Measurements from ENCODE around the gene HSPA1L. TPM values are rescaled to one million over a fixed set of nuclear protein-coding genes. Genes with fewer than 3 reads are reported as not detected.

Gene HSPA1L
- total and polyA plus RNA-seq, 10 of the 15 experiments (the other 5 are each of a cell fraction or from before 2014, with no cell fraction given): 0.69 to 2.5 (median 1.5) TPM

DNA sequence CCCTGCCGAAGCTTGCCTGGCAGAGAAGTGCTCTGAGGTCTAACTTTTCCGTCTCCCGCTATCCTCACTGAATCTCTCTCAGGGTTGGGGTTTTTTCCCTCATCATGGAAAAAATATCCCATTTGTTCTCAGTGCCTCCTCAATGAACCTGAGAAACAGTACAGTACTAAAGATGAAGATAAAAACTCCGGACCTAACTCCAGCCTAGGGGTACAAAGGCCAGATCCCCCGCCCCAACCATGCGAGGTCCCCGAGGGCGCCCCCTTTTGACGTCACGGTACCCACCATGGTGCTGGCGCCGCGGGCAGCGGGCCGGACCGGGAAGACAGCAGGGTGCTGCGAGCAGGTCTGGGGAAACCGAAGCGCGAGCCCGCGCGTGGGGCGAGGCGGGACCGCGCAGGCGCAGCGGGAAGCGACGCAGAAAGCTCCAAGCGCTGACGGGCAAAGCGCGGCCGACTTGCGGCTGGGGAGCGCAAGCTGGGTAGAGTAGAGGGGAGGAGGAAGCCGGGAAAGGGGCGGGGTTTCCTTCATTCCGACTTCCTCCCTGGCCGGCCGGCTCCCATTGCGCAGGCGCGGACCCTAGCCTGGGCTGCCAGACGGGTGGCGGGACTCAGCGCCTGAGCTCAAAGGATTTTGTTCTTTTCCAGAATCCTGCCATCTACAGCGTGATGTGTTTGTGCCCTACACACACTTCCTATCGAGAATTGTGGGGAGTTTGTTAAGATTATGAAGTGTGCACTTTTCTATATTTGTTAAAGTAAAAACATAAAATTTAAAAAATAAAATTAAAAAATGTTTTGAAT is 8.4 kb downstream of the HSPA1L start, which contains the start of gene LSM2 (continued):
- TF ChIP-seq WRNIP1 (IDR thresholded peaks at IDR 0.05; ENCODE audit: borderline replicate concordance, low read depth, low read length): no peak
- peak; percentile 91 for TF ChIP-seq IKZF1 (conservative IDR thresholded peaks at IDR 0.05)
- TF ChIP-seq ETV6 (conservative IDR thresholded peaks at IDR 0.05 in 1 of 2, IDR thresholded peaks at IDR 0.05 in 1 of 2; ENCODE audit: borderline replicate concordance in 1 of 2, low read depth in 1 of 2): no peak
- TF ChIP-seq JUND (IDR thresholded peaks at IDR 0.05; ENCODE audit: low read depth, low read length): no peak
- no peak for TF ChIP-seq CBX5 (IDR thresholded peaks at IDR 0.05; ENCODE audit: low read depth)
- TF ChIP-seq, protein P1, sequence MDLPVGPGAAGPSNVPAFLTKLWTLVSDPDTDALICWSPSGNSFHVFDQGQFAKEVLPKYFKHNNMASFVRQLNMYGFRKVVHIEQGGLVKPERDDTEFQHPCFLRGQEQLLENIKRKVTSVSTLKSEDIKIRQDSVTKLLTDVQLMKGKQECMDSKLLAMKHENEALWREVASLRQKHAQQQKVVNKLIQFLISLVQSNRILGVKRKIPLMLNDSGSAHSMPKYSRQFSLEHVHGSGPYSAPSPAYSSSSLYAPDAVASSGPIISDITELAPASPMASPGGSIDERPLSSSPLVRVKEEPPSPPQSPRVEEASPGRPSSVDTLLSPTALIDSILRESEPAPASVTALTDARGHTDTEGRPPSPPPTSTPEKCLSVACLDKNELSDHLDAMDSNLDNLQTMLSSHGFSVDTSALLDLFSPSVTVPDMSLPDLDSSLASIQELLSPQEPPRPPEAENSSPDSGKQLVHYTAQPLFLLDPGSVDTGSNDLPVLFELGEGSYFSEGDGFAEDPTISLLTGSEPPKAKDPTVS (IDR thresholded peaks at IDR 0.05; ENCODE audit: low read depth, low read length): no peak
- TF ChIP-seq TBL1XR1 (IDR thresholded peaks at IDR 0.05; ENCODE audit: low read depth, low read length): no peak
- 0 out of 2 replicates have a peak, but pooled peaks have one; percentile 81 for TF ChIP-seq STAT1 (conservative IDR thresholded peaks at IDR 0.05)
- TF ChIP-seq, protein P2, sequence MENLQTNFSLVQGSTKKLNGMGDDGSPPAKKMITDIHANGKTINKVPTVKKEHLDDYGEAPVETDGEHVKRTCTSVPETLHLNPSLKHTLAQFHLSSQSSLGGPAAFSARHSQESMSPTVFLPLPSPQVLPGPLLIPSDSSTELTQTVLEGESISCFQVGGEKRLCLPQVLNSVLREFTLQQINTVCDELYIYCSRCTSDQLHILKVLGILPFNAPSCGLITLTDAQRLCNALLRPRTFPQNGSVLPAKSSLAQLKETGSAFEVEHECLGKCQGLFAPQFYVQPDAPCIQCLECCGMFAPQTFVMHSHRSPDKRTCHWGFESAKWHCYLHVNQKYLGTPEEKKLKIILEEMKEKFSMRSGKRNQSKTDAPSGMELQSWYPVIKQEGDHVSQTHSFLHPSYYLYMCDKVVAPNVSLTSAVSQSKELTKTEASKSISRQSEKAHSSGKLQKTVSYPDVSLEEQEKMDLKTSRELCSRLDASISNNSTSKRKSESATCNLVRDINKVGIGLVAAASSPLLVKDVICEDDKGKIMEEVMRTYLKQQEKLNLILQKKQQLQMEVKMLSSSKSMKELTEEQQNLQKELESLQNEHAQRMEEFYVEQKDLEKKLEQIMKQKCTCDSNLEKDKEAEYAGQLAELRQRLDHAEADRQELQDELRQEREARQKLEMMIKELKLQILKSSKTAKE (IDR thresholded peaks at IDR 0.05; ENCODE audit: low read depth, poor library complexity, severe bottlenecking): no peak
- no peak for TF ChIP-seq STAT3 (IDR thresholded peaks at IDR 0.05; ENCODE audit: low read depth, low read length)
- TF ChIP-seq GATAD2B (conservative IDR thresholded peaks at IDR 0.05; ENCODE audit: low read depth): peak; percentile 84
- TF ChIP-seq SIN3A (IDR thresholded peaks at IDR 0.05; ENCODE audit: low read depth, low read length): peak; percentile 33; the same call in 1 of the 2 replicates
- TF ChIP-seq CEBPB (IDR thresholded peaks at IDR 0.05; ENCODE audit: borderline replicate concordance in 1 of 2, low read depth in 2 of 2, low read length in 2 of 2): no peak
- TF ChIP-seq BACH1 (IDR thresholded peaks at IDR 0.05; ENCODE audit: borderline replicate concordance): peak; percentile 79
- peak; percentile 40 for TF ChIP-seq KLF5 (IDR thresholded peaks at IDR 0.05; ENCODE audit: partially characterized antibody)
- peak; percentile 69 to 73 for TF ChIP-seq IKZF2 (IDR thresholded peaks at IDR 0.05)
- TF ChIP-seq POLR2AphosphoS5 (IDR thresholded peaks at IDR 0.05; ENCODE audit: low read length): peak; percentile 91
- 0 out of 2 replicates have a peak, but pooled peaks have one; percentile 63 for TF ChIP-seq ESRRA (IDR thresholded peaks at IDR 0.05; ENCODE audit: low read length)
- no peak for TF ChIP-seq RBBP5 (conservative IDR thresholded peaks at IDR 0.05)
- no peak for TF ChIP-seq NFXL1 (IDR thresholded peaks at IDR 0.05; ENCODE audit: borderline replicate concordance)
- TF ChIP-seq HDAC2 (IDR thresholded peaks at IDR 0.05): no peak
- peak; percentile 76 for TF ChIP-seq POU2F2 (IDR thresholded peaks at IDR 0.05; ENCODE audit: borderline replicate concordance, low read depth, low read length)
- no peak for TF ChIP-seq NFYA (IDR thresholded peaks at IDR 0.05; ENCODE audit: borderline replicate concordance, low read depth, low read length)
- TF ChIP-seq CREB1 (IDR thresholded peaks at IDR 0.05; ENCODE audit: low read depth): peak; percentile 93
- TF ChIP-seq KAT2A (conservative IDR thresholded peaks at IDR 0.05; ENCODE audit: control insufficient read depth, low read depth, low read length): no peak
- no peak for TF ChIP-seq CBX3 (IDR thresholded peaks at IDR 0.05; ENCODE audit: borderline replicate concordance, low read depth)
- no peak for TF ChIP-seq TCF3 (IDR thresholded peaks at IDR 0.05; ENCODE audit: borderline replicate concordance, insufficient read depth, low read depth, low read length)
- TF ChIP-seq RELA (IDR thresholded peaks at IDR 0.05; ENCODE audit: borderline replicate concordance, partially characterized antibody): peak; percentile 16
- no peak for TF ChIP-seq FOS (IDR thresholded peaks at IDR 0.05; ENCODE audit: borderline replicate concordance, extremely low read depth, insufficient read length)

All from GM12878 (cell line).